ENCODE data around the gene NF2. TPM values are rescaled to one million over a fixed set of nuclear protein-coding genes. Genes with fewer than 3 reads are reported as not detected.

Gene NF2
- total RNA-seq, 4 donors from 2014 or later, result 14.6 to 60.1 (median 34.7) TPM

- no peaks in the 10 kb centered on the region for H3K9me3 ChIP-seq
- H3K27ac ChIP-seq, result no peak overlapping the region
- in situ Hi-C loops (cut with MboI; ENCODE audit: low pct_ligation_motif_present in 1 of 4, low pct_unique_long_range_greater_than_20kb in 1 of 4, low sequenced_read_pairs in 3 of 4) (no loop called here), intact Hi-C loops (cut with DNase I; ENCODE audit: low total_unique reads) (no loop called here)
- peak; percentile 53 for DNase-seq
- no peaks in the 10 kb centered on the region for H3K36me3 ChIP-seq
- TF ChIP-seq POLR2A (IDR thresholded peaks at IDR 0.05) (no peak), EP300 (IDR thresholded peaks at IDR 0.05; ENCODE audit: low read depth) (no peak), POLR2AphosphoS5 (IDR thresholded peaks at IDR 0.05) (no peak)
- TF ChIP-seq, protein P1, sequence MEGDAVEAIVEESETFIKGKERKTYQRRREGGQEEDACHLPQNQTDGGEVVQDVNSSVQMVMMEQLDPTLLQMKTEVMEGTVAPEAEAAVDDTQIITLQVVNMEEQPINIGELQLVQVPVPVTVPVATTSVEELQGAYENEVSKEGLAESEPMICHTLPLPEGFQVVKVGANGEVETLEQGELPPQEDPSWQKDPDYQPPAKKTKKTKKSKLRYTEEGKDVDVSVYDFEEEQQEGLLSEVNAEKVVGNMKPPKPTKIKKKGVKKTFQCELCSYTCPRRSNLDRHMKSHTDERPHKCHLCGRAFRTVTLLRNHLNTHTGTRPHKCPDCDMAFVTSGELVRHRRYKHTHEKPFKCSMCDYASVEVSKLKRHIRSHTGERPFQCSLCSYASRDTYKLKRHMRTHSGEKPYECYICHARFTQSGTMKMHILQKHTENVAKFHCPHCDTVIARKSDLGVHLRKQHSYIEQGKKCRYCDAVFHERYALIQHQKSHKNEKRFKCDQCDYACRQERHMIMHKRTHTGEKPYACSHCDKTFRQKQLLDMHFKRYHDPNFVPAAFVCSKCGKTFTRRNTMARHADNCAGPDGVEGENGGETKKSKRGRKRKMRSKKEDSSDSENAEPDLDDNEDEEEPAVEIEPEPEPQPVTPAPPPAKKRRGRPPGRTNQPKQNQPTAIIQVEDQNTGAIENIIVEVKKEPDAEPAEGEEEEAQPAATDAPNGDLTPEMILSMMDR (IDR thresholded peaks at IDR 0.05), result no peak
- peaks cover 63% of the 10 kb centered on the region for H3K27me3 ChIP-seq
- WGBS, 2 donors (ENCODE audit: low coverage in 1 of 2), result 33 to 72% methylated on average over 3 to 15 of the region's 16 CpGs
- peaks cover 0 to 10% (median 5%) of the 10 kb centered on the region in 4 donors for H3K4me1 ChIP-seq
- H3K4me3 ChIP-seq, result no peak overlapping the region
Measured at GRCh38 chr22:29716814-29717545, 113.5 kb downstream of the NF2 start.

DNA sequence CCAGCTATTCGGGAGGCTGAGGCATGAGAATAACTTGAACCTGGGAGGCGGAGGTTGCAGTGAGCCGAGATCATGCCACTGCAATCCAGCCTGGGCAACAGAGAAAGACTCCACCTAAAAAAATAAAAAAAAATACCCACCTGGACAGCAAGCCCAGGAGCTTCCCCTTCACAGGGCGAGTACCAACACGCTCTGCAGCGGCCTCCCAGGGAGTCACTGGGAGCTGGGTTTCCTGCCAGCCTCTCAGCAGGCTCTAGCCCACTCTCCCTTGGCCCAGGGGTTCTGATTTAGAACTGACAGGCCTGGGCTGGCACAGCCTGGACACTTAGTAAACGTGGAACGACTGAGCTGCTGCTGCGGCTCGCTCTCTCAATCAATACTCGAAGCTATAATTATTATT is 114.4 kb downstream of the NF2 start:
- in situ Hi-C loops (cut with MboI; ENCODE audit: low pct_ligation_motif_present in 1 of 4, low pct_unique_long_range_greater_than_20kb in 1 of 4, low sequenced_read_pairs in 3 of 4), result no loop called here
- TF ChIP-seq POLR2AphosphoS5 (IDR thresholded peaks at IDR 0.05) (no peak), POLR2A (IDR thresholded peaks at IDR 0.05) (no peak), EP300 (IDR thresholded peaks at IDR 0.05; ENCODE audit: low read depth) (no peak)
- no peak for DNase-seq
- Histone ChIP-seq H3K4me3 (no peak overlapping the region), H3K9me3 (no peaks in the 10 kb centered on the region), H3K27ac (no peak overlapping the region), H3K4me1 (peaks cover 0 to 10% (median 5%) of the 10 kb centered on the region in 4 donors), H3K27me3 (peaks cover 71% of the 10 kb centered on the region), H3K36me3 (no peaks in the 10 kb centered on the region)
- 88 to 93% methylated on average over 3 to 11 of the region's 11 CpGs for WGBS, 2 donors (ENCODE audit: low coverage in 1 of 2)
- intact Hi-C loops (cut with DNase I; ENCODE audit: low total_unique reads), result no loop called here

GRCh38 chr22:29718949-29719898 is 115.8 kb downstream of the NF2 start:
- Histone ChIP-seq H3K9me3 (no peaks in the 10 kb centered on the region), H3K4me1 (peaks cover 0 to 10% (median 5%) of the 10 kb centered on the region in 4 donors), H3K4me3 (no peak overlapping the region), H3K27ac (no peak overlapping the region), H3K27me3 (peaks cover 71% of the 10 kb centered on the region), H3K36me3 (no peaks in the 10 kb centered on the region)
- DNase-seq, result no peak
- TF ChIP-seq EP300 (IDR thresholded peaks at IDR 0.05; ENCODE audit: low read depth), result no peak
- in situ Hi-C loops (cut with MboI; ENCODE audit: low pct_ligation_motif_present in 1 of 4, low pct_unique_long_range_greater_than_20kb in 1 of 4, low sequenced_read_pairs in 3 of 4), result no loop called here
- intact Hi-C loops (cut with DNase I; ENCODE audit: low total_unique reads), result no loop called here
- 47% methylated on average over 20 of the region's 24 CpGs; no CpG with 5 or more reads in 1 of the 2 donors for WGBS, 2 donors (ENCODE audit: low coverage in 1 of 2)

- WGBS, 2 donors (ENCODE audit: low coverage in 1 of 2), result 0% methylated on average over 6 of the region's 115 CpGs; no CpG with 5 or more reads in 1 of the 2 donors
- DNase-seq, result no peak
- in situ Hi-C loops (cut with MboI; ENCODE audit: low pct_ligation_motif_present in 1 of 4, low pct_unique_long_range_greater_than_20kb in 1 of 4, low sequenced_read_pairs in 3 of 4) (no loop called here), intact Hi-C loops (cut with DNase I; ENCODE audit: low total_unique reads) (no loop called here)
- Histone ChIP-seq H3K36me3 (no peaks in the 10 kb centered on the region), H3K4me3 (peak within 1 kb of the TSS in 2 of 4 donors; percentile 14 to 26), H3K27ac (no peak within 1 kb of the TSS), H3K4me1 (peaks cover 0 to 10% (median 5%) of the 10 kb centered on the region in 4 donors), H3K9me3 (no peaks in the 10 kb centered on the region), H3K27me3 (peaks cover 66% of the 10 kb centered on the region)
- TF ChIP-seq, protein P1 (IDR thresholded peaks at IDR 0.05), result no peak
- no peak for TF ChIP-seq EP300 (IDR thresholded peaks at IDR 0.05; ENCODE audit: low read depth)
- TF ChIP-seq POLR2A (IDR thresholded peaks at IDR 0.05), result no peak
- no peak for TF ChIP-seq POLR2AphosphoS5 (IDR thresholded peaks at IDR 0.05)
Measured at GRCh38 chr22:29719899-29720645, 116.6 kb downstream of the NF2 start, which contains the start of gene CABP7. TSS of gene CABP7 (plus strand) at chr22:29720003. CDS start at chr22:29720425, 422 bp downstream.

Measured in transverse colon (tissue), 4 donors.